Hippocampal formation (tissue), 2 donors: ENCODE measurements around the gene RUBCNL.

Source experiments
- DNase-seq, 2 donors: peaks; one replicate each; lab custom pipeline; 2025; lab: John Stamatoyannopoulos, UW

RUBCNL gene

GRCh38 chr13:46341112-46341711, 45.8 kb downstream of the RUBCNL start:
- DNase-seq: no peak

- DNase-seq: no peak
These were observed 46.4 kb downstream of the RUBCNL start for GRCh38 chr13:46340631-46341111.

GRCh38 chr13:46340011-46340410, 47.0 kb downstream of the RUBCNL start:
- DNase-seq: no peak

GRCh38 chr13:46339035-46339666, 47.9 kb downstream of the RUBCNL start:
- DNase-seq: no peak

GRCh38 chr13:46337700-46338099, 49.4 kb downstream of the RUBCNL start:
- no peak for DNase-seq

- DNase-seq: no peak
These were observed 52.8 kb downstream of the RUBCNL start for GRCh38 chr13:46334035-46334822.

- DNase-seq: no peak
These were observed 54.3 kb downstream of the RUBCNL start for GRCh38 chr13:46332772-46333171.

GRCh38 chr13:46329624-46330023, 57.4 kb downstream of the RUBCNL start:
- no peak for DNase-seq

GRCh38 chr13:46327246-46327645, 59.8 kb downstream of the RUBCNL start:
- no peak for DNase-seq

GRCh38 chr13:46324976-46325375, 62.1 kb downstream of the RUBCNL start:
- DNase-seq: no peak

- peak; percentile 31 to 55 for DNase-seq
These were observed 65.4 kb downstream of the RUBCNL start for GRCh38 chr13:46321494-46322225.

GRCh38 chr13:46320821-46321220, 66.2 kb downstream of the RUBCNL start:
- DNase-seq: no peak

GRCh38 chr13:46320406-46320805, 66.6 kb downstream of the RUBCNL start:
- DNase-seq: no peak

- no peak for DNase-seq
These were observed 68.1 kb downstream of the RUBCNL start for GRCh38 chr13:46318986-46319385.

- no peak for DNase-seq
These were observed 69.9 kb downstream of the RUBCNL start for GRCh38 chr13:46317120-46317519.

GRCh38 chr13:46315491-46316075, 71.5 kb downstream of the RUBCNL start:
- no peak for DNase-seq

GRCh38 chr13:46315036-46315435, 72.0 kb downstream of the RUBCNL start:
- DNase-seq: no peak

GRCh38 chr13:46314587-46314986, 72.5 kb downstream of the RUBCNL start:
- DNase-seq: no peak

GRCh38 chr13:46313432-46314257, 73.4 kb downstream of the RUBCNL start:
- DNase-seq: no peak

GRCh38 chr13:46313024-46313423, 74.0 kb downstream of the RUBCNL start:
- DNase-seq: no peak

- DNase-seq: no peak
These were observed 75.8 kb downstream of the RUBCNL start for GRCh38 chr13:46311217-46311616.
